Ammon's horn (tissue), 1 donor: ENCODE measurements around the gene FZD10.

Experiments
- DNase-seq: peaks from one replicate; pipeline ENCODE4 v3.0.0-alpha.2; 2016; ENCODE audit warnings: low spot score

The FZD10 gene

DNA sequence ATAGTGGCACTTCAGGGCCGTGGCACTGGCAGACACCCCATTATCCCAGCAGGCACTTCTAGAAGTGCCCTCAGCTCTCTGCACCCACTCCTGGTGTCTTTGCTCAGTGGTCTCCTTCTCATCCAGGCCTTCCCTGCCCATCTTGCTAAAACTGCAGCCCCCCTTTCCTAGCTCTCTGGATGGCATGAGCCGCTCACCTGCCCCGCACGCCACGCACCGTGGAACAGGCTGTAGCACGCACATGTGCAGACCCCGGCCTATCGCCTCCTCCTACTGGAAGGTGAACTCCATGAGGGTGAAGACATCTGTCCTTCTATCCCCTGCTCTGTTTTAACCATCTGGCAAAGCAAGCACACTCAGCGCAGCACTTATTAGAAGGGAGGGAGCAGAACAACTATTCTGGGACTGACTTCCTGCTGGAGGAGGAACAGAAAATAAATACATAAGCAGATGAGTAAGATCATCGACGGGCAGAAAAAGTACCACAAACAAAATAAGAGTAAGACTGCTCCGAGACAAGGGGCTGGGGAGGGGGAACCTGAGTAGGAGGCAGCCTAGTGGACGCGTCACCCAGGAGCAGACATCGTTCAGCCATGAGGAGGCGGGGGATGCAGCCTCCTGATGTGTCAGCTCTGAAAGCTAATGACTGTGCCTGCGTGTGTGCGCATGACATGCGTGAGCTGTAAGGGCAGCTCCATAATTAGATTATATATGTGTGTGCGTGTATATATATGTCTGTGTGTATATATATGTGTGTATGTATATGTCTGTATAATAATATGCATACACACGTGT, 7.8 kb upstream of the FZD10 start:
- no peak for DNase-seq

DNA sequence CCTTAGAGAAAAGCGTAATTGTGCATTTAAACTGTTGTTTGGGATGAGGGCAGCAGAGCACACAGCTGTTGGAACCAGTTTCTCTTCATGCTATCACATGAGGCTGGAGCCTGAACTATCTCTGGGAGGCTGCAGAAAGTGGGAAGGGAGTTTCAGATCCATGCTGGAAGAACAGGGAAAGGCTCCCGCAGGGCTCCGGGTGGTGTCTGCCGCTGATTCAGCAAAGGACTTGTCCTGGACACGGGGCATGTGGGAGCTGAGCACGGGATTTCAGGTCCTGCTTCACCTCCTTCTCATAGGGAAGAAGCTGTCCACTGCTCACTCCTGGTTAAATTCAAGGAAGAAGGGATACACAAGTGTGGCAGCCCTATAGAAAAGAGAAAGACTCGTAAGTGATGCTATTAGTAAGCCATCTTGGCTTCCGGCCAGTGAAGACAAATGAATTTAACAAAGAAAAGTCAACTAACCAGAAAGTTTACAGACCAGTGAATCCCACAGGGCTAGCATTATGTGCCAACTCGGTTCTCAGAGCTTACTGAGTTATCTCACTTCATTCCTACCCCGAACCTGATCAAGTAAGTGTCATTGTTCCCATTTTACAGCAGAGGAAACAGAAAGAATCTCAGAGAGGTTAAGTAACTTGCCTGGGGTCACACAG, 6.7 kb upstream of the FZD10 start:
- no peak for DNase-seq

DNA sequence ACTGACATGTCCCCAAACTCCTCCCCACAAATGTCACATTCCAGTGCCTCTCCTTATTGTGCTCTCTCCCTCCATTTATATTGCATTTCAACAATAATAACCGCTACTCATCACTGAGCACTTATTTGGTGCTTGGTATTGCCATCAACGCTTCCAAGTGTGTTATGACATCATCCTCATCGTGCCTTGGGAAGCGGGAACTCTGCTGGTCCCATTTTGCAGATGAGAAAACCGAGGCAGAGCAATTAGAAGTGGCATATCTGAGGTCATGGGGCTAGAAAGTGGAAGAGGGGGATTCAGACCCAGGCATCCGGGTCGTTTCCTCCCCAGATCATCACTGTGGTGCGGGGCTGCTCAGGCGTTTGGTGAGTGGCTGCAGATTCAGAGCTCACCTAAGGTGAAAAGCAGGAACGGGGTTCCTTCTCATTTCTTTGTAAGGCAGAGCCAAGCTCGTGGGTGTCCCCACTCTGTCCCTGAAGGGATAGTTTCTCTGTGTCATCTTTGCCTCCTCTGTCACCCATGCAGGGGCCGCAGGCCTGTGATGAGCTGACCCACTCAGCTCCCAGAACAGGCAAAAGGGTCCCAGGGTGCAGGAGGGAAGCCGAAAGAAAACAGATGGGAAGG, 5.5 kb upstream of the FZD10 start:
- no peak for DNase-seq

DNA sequence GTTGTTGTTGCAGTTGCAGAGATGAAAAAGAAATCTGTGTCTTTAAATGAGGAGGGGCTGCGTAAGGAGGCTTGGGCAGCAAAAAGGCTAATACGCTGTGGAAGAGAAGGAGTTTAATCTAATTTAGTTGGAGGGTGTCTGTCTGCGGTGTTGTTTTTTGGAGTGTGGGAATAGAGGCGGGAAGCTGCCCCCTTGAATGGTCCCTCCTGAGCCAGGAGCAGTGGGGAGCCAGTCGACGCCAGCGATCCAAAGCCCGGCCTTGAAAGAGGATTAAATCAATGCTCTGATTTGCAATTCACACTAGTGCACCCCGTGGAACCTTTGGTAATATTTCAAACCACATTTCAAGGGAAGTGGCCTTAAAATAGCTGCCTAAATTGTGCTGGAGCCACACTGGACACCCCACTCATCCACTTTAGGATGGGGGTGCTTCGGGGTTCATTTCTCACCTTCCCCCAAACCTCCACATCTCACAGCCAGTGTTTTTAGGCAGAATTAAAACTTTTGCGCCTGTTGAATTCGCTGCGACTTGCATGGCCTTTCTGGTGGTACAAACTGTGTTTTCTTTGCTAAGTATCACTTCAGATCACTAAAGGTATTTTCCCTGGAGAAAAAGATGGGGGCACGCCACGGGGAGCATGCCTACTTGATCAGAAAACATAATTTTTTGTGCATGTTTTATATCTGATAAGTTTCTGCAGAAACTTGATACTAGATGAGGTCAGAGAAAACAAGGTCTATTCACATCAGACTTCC, 4.1 kb upstream of the FZD10 start:
- no peak for DNase-seq

DNA sequence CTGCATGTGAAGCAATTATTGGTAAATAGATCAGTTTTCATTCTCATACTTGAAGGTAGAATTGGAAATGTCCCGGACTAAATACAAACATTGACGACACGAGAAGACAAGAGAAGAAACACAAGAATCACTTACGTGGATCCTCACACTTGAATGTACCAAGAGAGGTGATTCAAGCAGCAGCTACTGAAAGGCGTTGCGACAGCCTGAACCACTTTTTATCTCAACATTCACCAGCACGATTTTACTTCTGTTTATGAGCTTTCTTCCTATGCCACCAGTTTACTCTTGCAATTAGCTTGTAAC, 3.6 kb upstream of the FZD10 start:
- DNase-seq = no peak

DNA sequence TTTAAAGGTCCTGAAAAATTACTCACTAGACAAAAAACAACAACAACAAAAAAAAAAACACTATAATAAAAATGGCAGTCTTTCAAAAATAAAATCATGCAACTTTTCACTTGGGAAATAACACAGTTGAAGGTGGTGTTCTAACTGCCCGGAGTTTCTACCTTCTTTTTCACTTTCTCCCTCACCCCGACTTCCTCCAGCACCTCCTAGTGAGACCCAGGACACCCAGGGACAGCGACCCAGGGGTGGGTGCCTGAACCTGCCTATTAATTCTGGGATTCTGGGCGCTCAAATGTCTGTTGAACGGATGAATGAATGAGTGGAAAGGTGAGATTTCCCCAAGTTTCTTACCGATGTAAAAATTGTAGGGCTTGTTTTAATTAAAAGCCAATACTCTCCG, 2.0 kb upstream of the FZD10 start:
- no peak for DNase-seq

DNA sequence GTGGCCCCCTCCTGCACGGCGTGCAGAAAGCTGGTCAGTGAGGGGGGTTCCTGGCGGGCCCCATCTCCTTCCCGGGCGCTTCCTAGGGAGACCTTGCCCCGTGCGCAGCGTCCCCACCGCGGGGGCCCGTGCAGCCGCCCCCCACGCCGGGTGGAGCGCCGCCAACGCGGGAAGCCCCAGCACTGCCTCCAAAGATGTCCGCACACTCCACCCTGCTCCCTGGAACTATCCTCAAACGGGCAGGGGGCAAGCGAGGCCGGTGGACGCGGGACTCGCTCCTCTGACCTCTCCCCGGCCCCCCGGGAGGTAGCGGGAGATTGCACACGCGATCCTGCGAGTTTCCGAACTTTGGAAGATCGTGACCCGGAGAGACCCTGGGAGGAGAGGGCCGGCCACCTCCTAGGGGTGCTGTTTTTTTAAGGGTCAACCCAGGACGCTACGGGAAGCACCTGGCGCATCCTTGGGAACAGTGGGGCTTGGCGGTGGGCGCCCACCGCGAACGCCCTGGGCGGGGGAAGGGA, 1.5 kb upstream of the FZD10 start:
- no peak for DNase-seq

DNA sequence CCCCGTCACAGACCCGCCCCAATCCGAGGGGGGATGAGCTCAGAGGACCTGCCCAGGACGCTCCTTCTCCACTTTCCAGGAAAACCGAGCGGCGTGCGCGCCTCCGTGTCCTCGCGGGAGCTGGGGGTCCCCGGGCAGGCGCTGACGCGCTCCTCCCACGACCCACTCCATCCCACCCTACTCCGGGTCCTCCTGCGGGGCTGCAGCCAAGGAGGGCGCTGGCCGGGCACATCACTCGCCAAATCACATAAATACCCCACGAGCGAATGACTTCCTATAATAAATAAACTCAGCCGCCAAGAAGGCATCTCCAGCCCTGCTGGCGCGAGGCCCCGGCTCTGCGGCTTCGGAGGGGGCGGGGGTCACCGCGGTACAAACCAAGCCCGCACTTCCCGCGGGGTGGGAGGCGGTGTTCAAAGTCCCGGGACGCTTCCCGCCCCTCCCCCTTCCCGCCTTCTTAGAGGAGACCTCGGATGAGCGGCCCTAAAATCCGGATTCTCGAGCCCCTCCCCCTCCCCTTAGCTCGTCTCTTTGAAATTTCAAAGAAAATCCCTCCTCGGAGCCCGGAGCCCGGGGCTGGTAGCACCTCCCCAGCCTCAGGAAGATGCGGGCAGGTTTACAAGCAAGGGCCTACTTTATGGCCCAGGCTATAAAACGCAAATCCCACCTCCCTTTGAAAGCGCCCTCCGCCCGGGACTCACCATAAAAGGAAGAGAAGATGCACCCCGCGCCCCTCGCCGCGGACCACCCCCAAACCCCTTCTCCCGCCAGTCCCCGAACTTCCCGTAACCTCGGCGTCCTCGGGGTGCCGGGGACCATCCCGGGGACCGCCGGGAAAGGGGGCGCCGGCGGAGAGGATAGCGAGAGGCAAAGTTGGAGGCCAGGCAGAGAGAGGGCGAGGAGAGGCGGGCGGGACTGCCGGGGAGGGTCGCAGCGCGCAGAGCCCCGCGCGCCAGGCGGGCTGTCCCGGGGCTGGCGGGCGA, 712 bp upstream of the FZD10 start:
- no peak for DNase-seq

DNA sequence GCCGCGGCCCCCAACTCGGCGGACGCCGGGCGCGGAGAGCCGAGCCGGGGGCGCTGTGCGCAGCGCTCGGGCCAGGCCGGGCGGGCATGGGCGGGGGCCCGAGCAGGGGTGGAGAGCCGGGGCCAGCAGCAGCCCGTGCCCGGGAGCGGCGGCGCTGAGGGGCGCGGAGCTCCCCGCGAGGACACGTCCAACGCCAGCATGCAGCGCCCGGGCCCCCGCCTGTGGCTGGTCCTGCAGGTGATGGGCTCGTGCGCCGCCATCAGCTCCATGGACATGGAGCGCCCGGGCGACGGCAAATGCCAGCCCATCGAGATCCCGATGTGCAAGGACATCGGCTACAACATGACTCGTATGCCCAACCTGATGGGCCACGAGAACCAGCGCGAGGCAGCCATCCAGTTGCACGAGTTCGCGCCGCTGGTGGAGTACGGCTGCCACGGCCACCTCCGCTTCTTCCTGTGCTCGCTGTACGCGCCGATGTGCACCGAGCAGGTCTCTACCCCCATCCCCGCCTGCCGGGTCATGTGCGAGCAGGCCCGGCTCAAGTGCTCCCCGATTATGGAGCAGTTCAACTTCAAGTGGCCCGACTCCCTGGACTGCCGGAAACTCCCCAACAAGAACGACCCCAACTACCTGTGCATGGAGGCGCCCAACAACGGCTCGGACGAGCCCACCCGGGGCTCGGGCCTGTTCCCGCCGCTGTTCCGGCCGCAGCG, 639 bp downstream of the FZD10 start:
- DNase-seq = no peak

DNA sequence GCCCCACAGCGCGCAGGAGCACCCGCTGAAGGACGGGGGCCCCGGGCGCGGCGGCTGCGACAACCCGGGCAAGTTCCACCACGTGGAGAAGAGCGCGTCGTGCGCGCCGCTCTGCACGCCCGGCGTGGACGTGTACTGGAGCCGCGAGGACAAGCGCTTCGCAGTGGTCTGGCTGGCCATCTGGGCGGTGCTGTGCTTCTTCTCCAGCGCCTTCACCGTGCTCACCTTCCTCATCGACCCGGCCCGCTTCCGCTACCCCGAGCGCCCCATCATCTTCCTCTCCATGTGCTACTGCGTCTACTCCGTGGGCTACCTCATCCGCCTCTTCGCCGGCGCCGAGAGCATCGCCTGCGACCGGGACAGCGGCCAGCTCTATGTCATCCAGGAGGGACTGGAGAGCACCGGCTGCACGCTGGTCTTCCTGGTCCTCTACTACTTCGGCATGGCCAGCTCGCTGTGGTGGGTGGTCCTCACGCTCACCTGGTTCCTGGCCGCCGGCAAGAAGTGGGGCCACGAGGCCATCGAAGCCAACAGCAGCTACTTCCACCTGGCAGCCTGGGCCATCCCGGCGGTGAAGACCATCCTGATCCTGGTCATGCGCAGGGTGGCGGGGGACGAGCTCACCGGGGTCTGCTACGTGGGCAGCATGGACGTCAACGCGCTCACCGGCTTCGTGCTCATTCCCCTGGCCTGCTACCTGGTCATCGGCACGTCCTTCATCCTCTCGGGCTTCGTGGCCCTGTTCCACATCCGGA, 1.4 kb downstream of the FZD10 start:
- no peak for DNase-seq

DNA sequence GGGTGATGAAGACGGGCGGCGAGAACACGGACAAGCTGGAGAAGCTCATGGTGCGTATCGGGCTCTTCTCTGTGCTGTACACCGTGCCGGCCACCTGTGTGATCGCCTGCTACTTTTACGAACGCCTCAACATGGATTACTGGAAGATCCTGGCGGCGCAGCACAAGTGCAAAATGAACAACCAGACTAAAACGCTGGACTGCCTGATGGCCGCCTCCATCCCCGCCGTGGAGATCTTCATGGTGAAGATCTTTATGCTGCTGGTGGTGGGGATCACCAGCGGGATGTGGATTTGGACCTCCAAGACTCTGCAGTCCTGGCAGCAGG, 1.9 kb downstream of the FZD10 start:
- no peak for DNase-seq

DNA sequence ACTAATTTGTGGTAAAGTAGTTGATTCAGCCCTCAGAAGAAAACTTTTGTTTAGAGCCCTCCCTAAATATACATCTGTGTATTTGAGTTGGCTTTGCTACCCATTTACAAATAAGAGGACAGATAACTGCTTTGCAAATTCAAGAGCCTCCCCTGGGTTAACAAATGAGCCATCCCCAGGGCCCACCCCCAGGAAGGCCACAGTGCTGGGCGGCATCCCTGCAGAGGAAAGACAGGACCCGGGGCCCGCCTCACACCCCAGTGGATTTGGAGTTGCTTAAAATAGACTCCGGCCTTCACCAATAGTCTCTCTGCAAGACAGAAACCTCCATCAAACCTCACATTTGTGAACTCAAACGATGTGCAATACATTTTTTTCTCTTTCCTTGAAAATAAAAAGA, 2.7 kb downstream of the FZD10 start:
- DNase-seq = no peak

DNA sequence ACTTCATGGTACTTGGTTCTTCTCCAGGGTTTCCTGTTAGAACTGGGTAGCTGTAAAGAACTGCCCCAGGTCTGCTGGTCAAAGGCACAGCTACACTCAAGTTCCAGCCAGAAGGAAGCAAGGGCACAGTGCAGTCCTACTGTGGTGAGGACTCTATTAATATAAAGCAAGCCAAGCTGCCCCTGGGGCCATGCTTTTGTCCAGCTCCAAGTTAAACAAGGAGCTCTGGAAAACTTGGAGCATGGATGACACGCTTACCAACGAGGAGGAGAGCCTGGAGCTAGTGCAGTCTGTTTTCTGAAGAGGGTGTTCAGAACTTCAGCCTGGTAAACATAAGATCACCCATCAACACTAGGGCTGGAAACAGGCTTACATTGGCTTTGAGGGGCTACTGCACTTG, 4.0 kb downstream of the FZD10 start:
- DNase-seq = no peak

DNA sequence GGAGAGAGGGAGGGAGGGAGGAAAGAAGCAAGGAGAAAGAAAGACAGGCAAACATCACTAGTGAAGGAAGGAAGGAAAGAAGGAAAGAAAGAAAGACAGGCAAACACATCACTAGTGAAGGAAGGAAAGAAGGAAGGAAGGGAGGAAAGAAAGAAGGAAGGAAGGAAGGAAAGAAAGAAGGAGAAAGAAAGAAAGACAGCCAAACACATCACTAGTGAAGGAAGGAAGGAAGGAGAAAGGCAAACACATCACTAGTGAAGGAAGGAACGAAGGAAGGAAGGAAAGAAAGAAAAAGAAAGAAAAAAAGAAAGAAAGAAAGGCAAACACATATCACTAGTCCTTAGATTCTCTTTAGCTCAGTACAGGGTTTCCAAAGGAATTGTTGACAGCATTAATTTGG, 5.3 kb downstream of the FZD10 start:
- DNase-seq = no peak

DNA sequence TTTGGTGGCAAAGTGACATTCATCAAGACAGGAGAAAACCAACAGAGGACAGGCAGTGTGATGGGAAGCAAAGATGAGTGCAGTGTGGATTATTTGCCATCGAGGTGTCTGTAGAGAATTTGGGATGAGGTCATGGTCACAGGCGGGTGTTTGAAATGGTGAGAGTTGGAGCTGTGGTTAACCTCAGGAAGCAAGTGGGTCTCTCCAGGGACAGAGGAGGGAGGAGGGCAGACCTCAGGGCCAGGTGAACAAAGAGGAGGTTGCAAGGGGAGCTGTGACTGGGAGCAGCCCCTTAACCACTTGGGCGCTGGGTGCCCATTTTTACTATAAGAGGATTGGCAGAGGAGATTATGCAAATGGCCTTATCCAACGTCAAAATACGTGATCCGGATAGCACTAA, 7.0 kb downstream of the FZD10 start:
- DNase-seq = no peak

DNA sequence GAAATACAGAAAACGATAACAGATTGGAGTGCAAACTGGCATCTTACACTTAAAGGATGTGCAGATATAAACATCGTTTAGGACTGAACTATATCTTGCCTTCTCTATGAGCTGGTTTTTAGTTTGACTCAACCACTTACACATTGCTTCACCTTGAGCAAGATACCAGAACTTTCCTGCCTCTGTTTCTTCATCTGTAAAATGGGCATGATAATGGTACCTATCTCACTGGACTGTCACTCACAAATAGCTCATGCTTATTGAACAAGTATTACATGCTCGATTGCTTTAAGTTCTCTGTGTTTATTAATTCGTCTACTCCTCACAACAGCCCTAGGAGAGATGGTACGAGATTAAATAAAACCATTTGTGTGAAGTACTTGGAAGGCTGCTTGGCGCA, 7.7 kb downstream of the FZD10 start:
- DNase-seq = no peak

DNA sequence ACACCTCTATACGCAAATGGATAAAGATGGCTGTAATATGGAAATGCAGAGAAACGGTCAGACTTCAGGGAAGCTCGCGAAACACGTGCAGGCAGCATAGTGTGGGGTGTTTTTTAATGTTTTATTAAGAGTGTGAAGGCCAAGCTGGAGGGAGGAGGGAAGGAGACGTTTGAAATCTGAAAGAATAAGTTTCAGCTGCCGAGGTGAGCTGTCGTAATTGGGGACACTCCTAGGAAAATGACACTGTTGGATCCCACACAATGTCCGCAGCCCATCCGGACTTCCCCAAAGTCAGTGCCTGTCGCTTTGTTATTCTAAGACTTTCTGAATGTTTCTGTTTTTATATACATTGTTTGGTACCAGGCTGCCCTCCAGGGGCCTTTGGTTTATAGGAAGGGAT, 8.3 kb downstream of the FZD10 start:
- no peak for DNase-seq

DNA sequence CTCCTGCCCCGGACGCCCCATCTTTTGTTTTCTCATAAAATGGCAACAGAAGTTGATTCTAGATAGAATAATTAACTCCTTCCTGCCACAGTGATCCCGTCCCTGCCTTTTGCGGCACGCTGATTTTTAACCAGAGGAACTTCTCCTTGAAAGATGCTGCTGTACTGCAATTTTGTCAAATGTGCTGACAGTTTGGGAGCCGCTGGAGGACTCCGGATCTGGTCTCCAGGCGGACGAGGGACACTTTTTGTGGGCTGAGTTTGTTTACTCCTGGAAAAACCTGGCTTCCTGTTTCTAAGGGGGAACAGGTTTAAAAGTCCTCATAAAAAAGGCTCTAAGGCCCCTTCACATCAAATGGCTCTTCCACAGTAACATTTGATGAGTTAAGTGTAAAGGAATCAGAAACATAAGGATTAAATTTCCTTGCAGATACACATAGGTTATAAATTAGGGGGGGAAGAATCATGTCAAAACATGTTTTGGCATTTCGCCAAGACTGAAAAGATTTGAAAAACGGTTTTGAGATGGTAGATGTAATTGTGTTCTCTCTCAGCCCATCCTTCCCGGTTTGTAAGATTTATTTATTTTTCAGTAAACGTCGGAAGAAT, 15.5 kb downstream of the FZD10 start:
- no peak for DNase-seq

DNA sequence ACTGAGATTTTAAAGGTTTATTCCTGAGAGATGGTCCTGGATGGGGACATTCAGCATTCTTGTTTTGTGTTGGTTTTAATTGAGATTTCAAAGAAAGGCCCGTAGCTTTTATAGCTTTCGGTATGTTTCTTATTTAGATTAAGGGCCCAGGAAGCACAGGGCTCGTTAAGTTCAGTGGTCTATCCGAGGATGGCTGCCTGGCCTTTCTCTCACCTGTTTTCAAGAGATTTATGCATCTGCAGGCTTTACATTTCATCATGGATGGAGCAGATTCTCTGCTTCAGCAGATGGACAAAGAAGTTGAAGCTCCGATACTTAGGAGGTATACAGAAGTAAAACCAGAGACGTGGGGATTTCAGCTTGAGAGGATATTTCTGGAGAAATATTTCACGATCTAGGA, 16.0 kb downstream of the FZD10 start:
- no peak for DNase-seq

DNA sequence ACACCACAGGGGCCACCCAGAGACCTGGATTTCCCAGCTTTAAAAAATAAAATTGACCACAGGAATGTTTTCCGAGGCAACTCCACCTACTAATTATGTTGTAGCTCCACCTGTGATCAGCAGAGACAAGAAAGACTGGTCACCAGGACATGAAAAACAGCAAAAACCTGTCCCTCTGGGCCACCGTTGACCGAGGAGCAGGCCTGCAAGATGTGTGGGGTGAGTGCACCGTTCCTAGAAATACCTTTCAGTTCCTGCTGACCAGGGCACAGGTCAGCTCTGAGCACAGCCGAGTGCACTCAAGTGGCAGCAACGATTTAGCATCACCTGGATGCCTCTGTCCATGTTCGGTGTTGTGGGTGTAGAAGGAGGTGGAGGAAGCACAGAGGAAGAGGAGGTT, 16.9 kb downstream of the FZD10 start:
- DNase-seq = no peak
